GM12873 (cell line): ENCODE data around the gene NECAP2.

Source experiments
- CTCF ChIP-seq: IDR thresholded peaks from 2 replicates; pipeline ENCODE4 v1.5.1; 2012; ENCODE audit warnings: low read depth, mild to moderate bottlenecking, moderate library complexity, low read length, control low read depth; ENCODE audit not compliant: insufficient read depth; ENCODE audit errors: missing control alignments

NECAP2 gene

GRCh38 chr1:16464917-16465625 lies 24.5 kb downstream of the NECAP2 start:
- TF ChIP-seq CTCF = no peak

GRCh38 chr1:16468558-16468957 lies 28.0 kb downstream of the NECAP2 start:
- no peak for TF ChIP-seq CTCF

GRCh38 chr1:16474166-16474800 lies 33.8 kb downstream of the NECAP2 start:
- no peak for TF ChIP-seq CTCF

- TF ChIP-seq CTCF = peak; percentile 27
These were observed 34.4 kb downstream of the NECAP2 start for GRCh38 chr1:16474891-16475290.

GRCh38 chr1:16478091-16478490 lies 37.6 kb downstream of the NECAP2 start:
- no peak for TF ChIP-seq CTCF

- no peak for TF ChIP-seq CTCF
These were observed 43.9 kb downstream of the NECAP2 start for GRCh38 chr1:16484501-16484835.

- no peak for TF ChIP-seq CTCF
These were observed 44.4 kb downstream of the NECAP2 start for GRCh38 chr1:16484931-16485330.
